ENCODE data around the gene DOCK3.
"Not testable (repeated sequence)": the region's sequence is repeated elsewhere in the genome, so short reads cannot be mapped to it uniquely, and the experiment has no call there.

GRCh38 chr3:51186446-51186845 is 511.7 kb downstream of the DOCK3 start:
- TF ChIP-seq, protein P1, sequence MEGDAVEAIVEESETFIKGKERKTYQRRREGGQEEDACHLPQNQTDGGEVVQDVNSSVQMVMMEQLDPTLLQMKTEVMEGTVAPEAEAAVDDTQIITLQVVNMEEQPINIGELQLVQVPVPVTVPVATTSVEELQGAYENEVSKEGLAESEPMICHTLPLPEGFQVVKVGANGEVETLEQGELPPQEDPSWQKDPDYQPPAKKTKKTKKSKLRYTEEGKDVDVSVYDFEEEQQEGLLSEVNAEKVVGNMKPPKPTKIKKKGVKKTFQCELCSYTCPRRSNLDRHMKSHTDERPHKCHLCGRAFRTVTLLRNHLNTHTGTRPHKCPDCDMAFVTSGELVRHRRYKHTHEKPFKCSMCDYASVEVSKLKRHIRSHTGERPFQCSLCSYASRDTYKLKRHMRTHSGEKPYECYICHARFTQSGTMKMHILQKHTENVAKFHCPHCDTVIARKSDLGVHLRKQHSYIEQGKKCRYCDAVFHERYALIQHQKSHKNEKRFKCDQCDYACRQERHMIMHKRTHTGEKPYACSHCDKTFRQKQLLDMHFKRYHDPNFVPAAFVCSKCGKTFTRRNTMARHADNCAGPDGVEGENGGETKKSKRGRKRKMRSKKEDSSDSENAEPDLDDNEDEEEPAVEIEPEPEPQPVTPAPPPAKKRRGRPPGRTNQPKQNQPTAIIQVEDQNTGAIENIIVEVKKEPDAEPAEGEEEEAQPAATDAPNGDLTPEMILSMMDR (conservative IDR thresholded peaks at IDR 0.05; ENCODE audit: low read depth, low read length): not testable (repeated sequence)
- TF ChIP-seq, protein P2, sequence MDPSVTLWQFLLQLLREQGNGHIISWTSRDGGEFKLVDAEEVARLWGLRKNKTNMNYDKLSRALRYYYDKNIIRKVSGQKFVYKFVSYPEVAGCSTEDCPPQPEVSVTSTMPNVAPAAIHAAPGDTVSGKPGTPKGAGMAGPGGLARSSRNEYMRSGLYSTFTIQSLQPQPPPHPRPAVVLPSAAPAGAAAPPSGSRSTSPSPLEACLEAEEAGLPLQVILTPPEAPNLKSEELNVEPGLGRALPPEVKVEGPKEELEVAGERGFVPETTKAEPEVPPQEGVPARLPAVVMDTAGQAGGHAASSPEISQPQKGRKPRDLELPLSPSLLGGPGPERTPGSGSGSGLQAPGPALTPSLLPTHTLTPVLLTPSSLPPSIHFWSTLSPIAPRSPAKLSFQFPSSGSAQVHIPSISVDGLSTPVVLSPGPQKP (IDR thresholded peaks at IDR 0.05; ENCODE audit: borderline replicate concordance, low read depth, low read length): not testable (repeated sequence)
- not testable (repeated sequence) for TF ChIP-seq NFE2L2 (IDR thresholded peaks at IDR 0.05; ENCODE audit: low read depth, low read length); BHLHE40 (IDR thresholded peaks at IDR 0.05; ENCODE audit: low read depth, low read length); MAZ (IDR thresholded peaks at IDR 0.05; ENCODE audit: borderline replicate concordance, low read depth, low read length); POLR2A (IDR thresholded peaks at IDR 0.05; ENCODE audit: low read depth, low read length); USF2 (IDR thresholded peaks at IDR 0.05; ENCODE audit: low read depth, low read length); CEBPB (IDR thresholded peaks at IDR 0.05; ENCODE audit: low read depth, low read length); FOS (IDR thresholded peaks at IDR 0.05; ENCODE audit: low read depth, low read length); MXI1 (IDR thresholded peaks at IDR 0.05; ENCODE audit: borderline replicate concordance, low read depth, low read length); MAFK (IDR thresholded peaks at IDR 0.05; ENCODE audit: low read depth, low read length); RCOR1 (IDR thresholded peaks at IDR 0.05; ENCODE audit: insufficient replicate concordance, low read length); SMC3 (IDR thresholded peaks at IDR 0.05; ENCODE audit: low read depth, low read length)

Measured in IMR-90 (cell line).